Testis (tissue), 3 donors: ENCODE measurements around the gene PDE1A. TPM values are rescaled to one million over a fixed set of nuclear protein-coding genes. Genes with fewer than 3 reads are reported as not detected.

Source experiments
- DNase-seq: peaks from one replicate; pipeline ENCODE4 v3.0.0-alpha.2; 2019
- H3K27ac ChIP-seq, 2 donors: fragments of 200-600 bp; sonication (generic); one replicate each; pipeline ENCODE4 v1.5.1; 2019
- H3K27me3 ChIP-seq: fragments of 200-600 bp; sonication (generic); one replicate; pipeline ENCODE4 v1.5.1; 2019
- H3K36me3 ChIP-seq: fragments of 200-600 bp; sonication (generic); one replicate; pipeline ENCODE4 v1.5.1; 2017; ENCODE audit warnings: low read depth; ENCODE audit errors: missing control alignments
- H3K4me1 ChIP-seq: fragments of 200-600 bp; sonication (generic); one replicate; pipeline ENCODE4 v1.5.1; 2019
- H3K4me3 ChIP-seq, 2 donors: fragments of 200-600 bp; sonication (generic); one replicate each; pipeline ENCODE4 v1.5.1; 2017 to 2019
- H3K9me3 ChIP-seq: fragments of 200-600 bp; sonication (generic); one replicate; pipeline ENCODE4 v1.5.1; 2017
- POLR2A ChIP-seq: fragments of 450-650 bp; IDR thresholded peaks from one replicate; pipeline ENCODE4 v1.6.1; 2017; ENCODE audit warnings: antibody characterized with exemption, mild to moderate bottlenecking, moderate library complexity
- WGBS, 2 donors: methylation state at CpG; one replicate each; pipeline ENCODE4 v1.1.5; 2018; 5-methylcytosine and 5-hydroxymethylcytosine counted together
- intact Hi-C: fragments of 100-400 bp; cut with DNase I; formaldehyde crosslinking; loops from one replicate; pipeline ENCODE4 v1.15.1; 2023; ENCODE audit warnings: low total_unique reads
- polyA plus RNA-seq: library from polyadenylated mRNA; stranded (reverse); fragments of 350-450 nt; fragmentation: Illumina TruSeq; extraction: RNeasy Lipid Tissue Mini Kit (QIAGEN cat#74804); gene quantifications from one replicate; pipeline ENCODE4 v1.2.3, GENCODE V29; 2014; ENCODE audit warnings: low read depth, low replicate concordance; ENCODE audit not compliant: insufficient read depth
- total RNA-seq, 2 donors: library from RNA; depleted of rRNA; stranded (reverse); fragments of >200 nt; gene quantifications; one replicate each; pipeline ENCODE4 v1.2.3, GENCODE V29; 2016
- TF ChIP-seq, protein P1 (sequence below), 3 experiments: fragments of 450-650 bp in 2 of 3; fragments of 200-600 bp in 1 of 3; sonication (generic) in 1 of 3; IDR thresholded peaks; one replicate each; pipeline ENCODE4 v1.5.1; 2016 to 2019; ENCODE audit warnings: antibody characterized with exemption in 3 of 3, mild to moderate bottlenecking in 2 of 3, moderate library complexity in 1 of 3

PDE1A gene
- total and polyA plus RNA-seq, 3 donors from 2014 or later = 15.2 to 45.0 (median 29.8) TPM

- no peaks in the 10 kb centered on the region for H3K27me3 ChIP-seq
- no peaks in the 10 kb centered on the region for H3K9me3 ChIP-seq
- H3K4me1 ChIP-seq = no peaks in the 10 kb centered on the region
- 75 to 77% methylated on average over 1 of the region's 1 CpG for WGBS, 2 donors
- intact Hi-C loops = no loop called here
- H3K27ac ChIP-seq = no peak overlapping the region
- no peak overlapping the region for H3K4me3 ChIP-seq
- no peaks in the 10 kb centered on the region for H3K36me3 ChIP-seq
- DNase-seq = no peak
- TF ChIP-seq POLR2A = no peak
- TF ChIP-seq, protein P1, sequence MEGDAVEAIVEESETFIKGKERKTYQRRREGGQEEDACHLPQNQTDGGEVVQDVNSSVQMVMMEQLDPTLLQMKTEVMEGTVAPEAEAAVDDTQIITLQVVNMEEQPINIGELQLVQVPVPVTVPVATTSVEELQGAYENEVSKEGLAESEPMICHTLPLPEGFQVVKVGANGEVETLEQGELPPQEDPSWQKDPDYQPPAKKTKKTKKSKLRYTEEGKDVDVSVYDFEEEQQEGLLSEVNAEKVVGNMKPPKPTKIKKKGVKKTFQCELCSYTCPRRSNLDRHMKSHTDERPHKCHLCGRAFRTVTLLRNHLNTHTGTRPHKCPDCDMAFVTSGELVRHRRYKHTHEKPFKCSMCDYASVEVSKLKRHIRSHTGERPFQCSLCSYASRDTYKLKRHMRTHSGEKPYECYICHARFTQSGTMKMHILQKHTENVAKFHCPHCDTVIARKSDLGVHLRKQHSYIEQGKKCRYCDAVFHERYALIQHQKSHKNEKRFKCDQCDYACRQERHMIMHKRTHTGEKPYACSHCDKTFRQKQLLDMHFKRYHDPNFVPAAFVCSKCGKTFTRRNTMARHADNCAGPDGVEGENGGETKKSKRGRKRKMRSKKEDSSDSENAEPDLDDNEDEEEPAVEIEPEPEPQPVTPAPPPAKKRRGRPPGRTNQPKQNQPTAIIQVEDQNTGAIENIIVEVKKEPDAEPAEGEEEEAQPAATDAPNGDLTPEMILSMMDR (IDR thresholded peaks at IDR 0.05) = no peak
These were observed 292.6 kb downstream of the PDE1A start for GRCh38 chr2:182134201-182134600.

DNA sequence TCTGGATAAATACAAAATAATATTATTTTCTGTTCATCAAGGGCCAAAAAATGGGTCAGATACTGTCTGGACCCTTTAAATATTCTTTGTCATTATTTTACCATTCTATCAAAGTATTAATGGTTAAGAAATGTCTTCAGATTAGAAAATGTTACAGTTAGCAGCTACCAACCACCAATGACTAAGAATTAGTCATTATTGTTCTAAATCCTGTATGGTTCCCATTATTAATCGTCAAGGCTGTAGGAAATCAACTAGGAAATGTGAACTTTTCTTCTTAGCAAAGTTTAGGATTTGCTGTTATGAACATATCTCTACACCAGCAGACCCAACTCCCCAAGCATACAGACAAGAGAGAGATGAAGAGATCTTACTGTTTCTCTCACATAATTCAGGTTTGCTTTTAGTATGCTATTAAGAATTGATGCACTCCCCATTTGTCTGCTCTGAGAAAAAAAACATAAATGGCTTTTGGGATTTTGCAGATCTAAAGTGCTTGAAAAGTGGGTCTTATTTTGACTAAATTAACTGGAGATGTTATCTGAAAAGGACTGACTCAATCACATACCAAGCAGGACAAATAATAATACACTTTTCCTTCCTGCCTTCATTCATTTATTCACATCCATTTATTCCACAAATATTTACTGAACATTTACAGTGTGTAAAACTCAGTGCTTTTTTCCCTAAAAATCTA, 293.5 kb downstream of the PDE1A start:
- WGBS, 2 donors = 48 to 65% methylated on average over 1 of the region's 1 CpG
- TF ChIP-seq POLR2A = no peak
- TF ChIP-seq, protein P1 (IDR thresholded peaks at IDR 0.05) = no peak
- Histone ChIP-seq H3K4me3 (no peak overlapping the region), H3K9me3 (no peaks in the 10 kb centered on the region), H3K27me3 (no peaks in the 10 kb centered on the region), H3K4me1 (no peaks in the 10 kb centered on the region), H3K36me3 (no peaks in the 10 kb centered on the region), H3K27ac (no peak overlapping the region)
- DNase-seq = no peak
- intact Hi-C loops = no loop called here

DNA sequence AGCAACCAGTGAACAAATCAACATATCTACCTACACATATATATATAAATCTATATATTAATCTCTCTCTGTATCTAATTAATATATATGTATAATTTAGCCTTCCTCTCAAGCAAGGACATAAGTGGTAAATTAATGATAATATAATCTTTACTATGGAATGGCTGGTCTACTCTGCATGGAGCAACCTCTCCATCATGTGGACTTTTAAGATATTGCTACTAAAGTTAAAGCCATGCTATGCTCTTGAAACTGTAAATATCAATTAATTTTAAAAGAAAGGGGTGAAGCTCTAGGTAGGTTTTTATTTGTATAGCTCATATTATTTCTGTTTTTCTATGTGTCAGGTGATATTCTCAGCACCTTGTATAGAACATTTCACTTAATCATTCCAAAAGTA, 294.2 kb downstream of the PDE1A start:
- no peaks in the 10 kb centered on the region for H3K9me3 ChIP-seq

GRCh38 chr2:182128821-182129707, 297.8 kb downstream of the PDE1A start:
- Histone ChIP-seq H3K36me3 (no peaks in the 10 kb centered on the region), H3K4me1 (no peaks in the 10 kb centered on the region), H3K9me3 (no peaks in the 10 kb centered on the region), H3K4me3 (no peak overlapping the region), H3K27ac (no peak overlapping the region), H3K27me3 (no peaks in the 10 kb centered on the region)
- WGBS, 2 donors = 64 to 65% methylated on average over 3 of the region's 3 CpGs
- DNase-seq = no peak
- TF ChIP-seq POLR2A = no peak
- TF ChIP-seq, protein P1 (IDR thresholded peaks at IDR 0.05) = no peak
- intact Hi-C loops = no loop called here

More for the DNA sequence above, 294.2 kb downstream of the PDE1A start:
- TF ChIP-seq, protein P1 (IDR thresholded peaks at IDR 0.05) = no peak
- no peak for TF ChIP-seq POLR2A
- no peaks in the 10 kb centered on the region for H3K27me3 ChIP-seq
- no peaks in the 10 kb centered on the region for H3K4me1 ChIP-seq
- no peak overlapping the region for H3K4me3 ChIP-seq
- intact Hi-C loops = no loop called here
- H3K27ac ChIP-seq = no peak overlapping the region
- DNase-seq = no peak
- no peaks in the 10 kb centered on the region for H3K36me3 ChIP-seq
